Glomerular endothelial cell (primary cell): Measurements from ENCODE around the gene OTOGL. TPM values are rescaled to one million over a fixed set of nuclear protein-coding genes. Genes with fewer than 3 reads are reported as not detected.
"Not testable (repeated sequence)": the region's sequence is repeated elsewhere in the genome, so short reads cannot be mapped to it uniquely, and the experiment has no call there.

Source experiments
- DNase-seq: peaks from one replicate; pipeline ENCODE4 v3.0.0-alpha.2; 2011; ENCODE audit warnings: low read depth, low spot score; ENCODE audit errors: extremely low read depth
- total RNA-seq: library from RNA; depleted of rRNA; stranded (reverse); fragments of >200 nt; gene quantifications from 2 replicates; pipeline ENCODE4 v1.2.3, GENCODE V29; 2015

The OTOGL gene
- 0.06 and 0.10 TPM in 2 replicates for total RNA-seq

DNA sequence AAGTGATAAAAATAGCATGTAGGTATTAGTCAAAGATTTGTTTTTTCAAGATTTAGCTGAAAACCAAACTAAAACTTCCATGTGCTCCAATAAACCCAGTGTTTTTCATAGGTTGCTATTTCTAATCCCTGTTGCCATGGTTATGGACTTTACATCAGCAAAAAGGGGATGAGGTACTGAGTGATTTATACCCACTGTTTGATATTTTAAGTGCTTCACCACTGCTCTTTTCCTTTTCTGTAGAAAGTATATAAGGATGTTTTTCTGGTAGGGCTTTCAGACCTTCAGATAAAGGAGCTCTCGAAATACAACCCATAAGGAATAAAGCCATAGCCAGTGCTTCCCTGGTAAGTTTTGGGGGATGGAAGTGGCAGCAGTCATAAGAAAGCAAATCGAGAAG lies at the start of gene OTOGL:
Gene OTOGL, plus strand, starts transcription at position 279 of the 400 bp plus-strand sequence. CDS start 109,895 bp downstream, outside the sequence.
- no peak for DNase-seq

GRCh38 chr12:80050236-80050635 lies 49.1 kb upstream of the OTOGL start:
- DNase-seq, result no peak

DNA sequence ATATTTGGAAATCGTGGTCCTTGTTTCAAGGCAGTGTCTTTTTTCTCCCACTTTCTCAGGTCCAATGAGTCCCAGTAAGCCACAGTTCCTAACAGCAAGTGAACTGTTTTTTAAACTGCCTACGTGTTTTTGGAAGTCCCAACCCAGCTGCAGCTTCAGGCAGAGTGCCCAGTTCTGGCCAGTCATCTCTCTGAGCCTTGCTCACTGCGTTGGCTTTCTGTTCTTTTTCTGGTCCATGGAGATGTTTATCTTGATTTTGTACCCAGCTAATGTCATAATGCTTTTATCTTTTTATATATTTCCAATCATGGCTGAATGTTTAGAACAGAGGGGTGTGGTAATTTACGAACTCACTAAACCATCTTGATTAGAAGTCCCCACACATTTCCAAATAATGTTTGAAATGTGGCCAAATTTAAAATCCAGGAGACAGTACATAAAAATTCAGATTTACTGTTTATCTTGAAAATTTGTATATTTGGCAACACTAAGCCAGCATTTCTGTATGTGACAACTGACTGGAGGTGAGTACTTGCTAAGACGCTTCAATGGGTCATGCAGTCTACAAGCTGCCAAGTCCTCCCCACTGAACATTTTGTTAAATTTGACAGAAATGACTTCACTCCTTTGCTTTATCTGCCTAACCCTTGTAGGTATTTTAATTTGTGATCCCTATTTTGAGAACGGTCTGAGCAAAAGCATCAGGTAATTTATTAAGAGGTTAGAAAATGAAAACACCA lies 46.1 kb upstream of the OTOGL start:
- no peak for DNase-seq

GRCh38 chr12:80056232-80056631 lies 43.1 kb upstream of the OTOGL start:
- DNase-seq, result no peak

DNA sequence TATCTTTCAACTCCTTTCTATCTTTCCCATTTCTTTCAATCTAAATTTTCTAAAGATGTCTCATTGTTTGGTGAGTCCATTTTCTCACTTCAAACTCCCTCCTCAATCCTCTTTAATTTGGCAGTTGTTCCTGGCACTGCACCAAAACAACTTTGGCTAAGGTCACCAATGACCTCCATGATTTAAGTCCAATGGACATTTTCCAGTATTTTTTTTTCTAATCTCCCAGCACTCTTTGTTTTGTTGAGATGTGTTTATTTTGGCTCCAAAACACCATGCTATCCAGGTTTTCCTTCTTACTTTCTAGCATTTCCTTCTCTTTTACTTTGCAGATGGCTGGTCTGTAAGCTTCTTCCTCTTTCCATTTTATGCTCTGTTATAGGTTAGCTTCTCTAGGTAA lies 42.5 kb upstream of the OTOGL start:
- DNase-seq, result peak; percentile 69

GRCh38 chr12:80058586-80058985 lies 40.8 kb upstream of the OTOGL start:
- no peak for DNase-seq

DNA sequence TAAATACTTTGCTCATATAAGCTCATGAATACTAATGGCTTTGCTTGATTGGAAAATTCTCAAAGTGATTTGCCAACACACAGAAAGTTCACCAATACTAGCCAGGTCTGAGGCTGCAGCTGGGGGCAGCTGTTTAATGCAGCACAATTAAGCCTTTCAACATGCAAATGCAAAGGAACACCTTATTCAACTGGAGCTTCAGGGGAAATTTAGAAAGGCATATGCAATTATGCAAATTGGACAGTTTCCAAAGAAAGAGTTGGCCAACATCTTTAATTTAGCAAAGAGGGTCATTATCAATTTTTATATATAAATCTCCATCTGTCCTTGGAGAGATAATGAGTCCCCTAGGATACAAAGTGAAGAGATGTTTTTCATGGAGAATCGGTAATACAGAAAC lies 40.2 kb upstream of the OTOGL start:
- DNase-seq, result no peak

DNA sequence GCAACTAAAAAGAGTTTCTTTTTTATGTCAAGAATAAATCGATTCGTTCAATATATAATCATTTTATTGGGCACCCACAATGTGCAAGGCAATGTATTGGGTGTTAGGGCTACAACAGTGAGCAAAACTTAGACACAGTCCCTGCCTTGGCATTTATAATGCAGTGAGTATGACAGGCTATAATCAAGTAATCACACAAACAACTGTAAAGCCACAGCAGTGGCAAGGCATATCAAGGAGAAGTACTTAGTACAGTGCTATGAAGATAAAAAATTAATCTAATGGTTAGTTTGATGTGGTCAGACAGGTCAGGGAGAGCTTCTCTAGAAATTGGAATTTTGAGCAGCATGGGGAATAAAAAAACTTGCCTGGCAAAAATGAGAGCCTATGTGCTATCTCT lies 39.5 kb upstream of the OTOGL start:
- DNase-seq, result no peak

GRCh38 chr12:80064269-80064668 lies 35.1 kb upstream of the OTOGL start:
- DNase-seq, result no peak

DNA sequence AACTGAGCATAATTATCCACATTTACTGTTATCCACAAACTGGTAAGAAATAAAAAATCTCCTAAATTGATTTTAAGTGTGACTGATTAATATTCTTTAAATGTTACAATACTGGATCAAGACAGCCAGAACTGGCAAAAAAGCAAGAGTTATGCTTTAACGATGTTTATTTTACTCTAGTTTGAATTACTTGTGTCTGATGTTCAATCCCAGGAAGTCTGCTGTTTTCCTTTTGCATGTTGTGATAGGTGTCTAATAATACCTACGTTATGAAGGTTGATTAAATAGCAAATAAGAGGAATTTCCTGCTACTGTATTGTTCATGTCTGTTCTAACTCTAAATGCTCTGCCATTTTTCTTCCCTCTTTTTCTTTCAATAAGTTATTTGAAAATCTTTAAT lies 34.4 kb upstream of the OTOGL start:
- DNase-seq, result no peak

GRCh38 chr12:80068173-80068572 lies 31.2 kb upstream of the OTOGL start:
- no peak for DNase-seq

DNA sequence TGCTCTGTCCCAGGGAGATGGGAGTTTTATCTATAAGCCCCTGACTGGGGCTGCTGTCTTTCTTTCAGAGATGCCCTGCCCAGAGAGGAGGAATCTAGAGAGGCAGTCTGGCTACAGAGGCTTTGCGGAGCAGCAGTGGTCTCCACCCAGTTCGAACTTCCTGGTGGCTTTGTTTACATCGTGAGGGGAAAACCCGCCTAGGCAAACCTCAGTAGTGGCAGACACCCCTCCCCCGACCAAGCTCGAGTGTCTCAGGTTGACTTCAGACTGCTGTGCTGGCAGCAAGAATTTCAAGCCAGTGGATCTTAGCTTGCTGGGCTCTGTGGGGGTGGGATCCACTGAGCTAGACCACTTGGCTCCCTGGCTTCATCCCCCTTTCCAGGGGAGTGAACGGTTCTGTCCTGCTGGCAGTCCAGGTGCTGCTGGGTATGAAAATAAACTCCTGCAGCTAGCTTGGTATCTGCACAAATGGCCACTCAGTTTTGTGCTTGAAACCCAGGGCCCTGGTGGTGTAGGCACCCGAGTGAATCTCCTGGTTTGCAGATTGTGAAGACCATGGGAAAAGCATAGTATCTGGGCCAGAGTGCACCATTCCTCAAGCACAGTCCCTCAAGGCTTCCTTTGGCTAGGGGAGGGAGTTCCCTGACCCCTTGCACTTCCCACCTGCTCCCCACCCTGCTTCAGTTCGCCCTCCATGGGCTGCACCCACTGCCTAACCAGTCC lies 15.3 kb upstream of the OTOGL start:
- not testable (repeated sequence) for DNase-seq

DNA sequence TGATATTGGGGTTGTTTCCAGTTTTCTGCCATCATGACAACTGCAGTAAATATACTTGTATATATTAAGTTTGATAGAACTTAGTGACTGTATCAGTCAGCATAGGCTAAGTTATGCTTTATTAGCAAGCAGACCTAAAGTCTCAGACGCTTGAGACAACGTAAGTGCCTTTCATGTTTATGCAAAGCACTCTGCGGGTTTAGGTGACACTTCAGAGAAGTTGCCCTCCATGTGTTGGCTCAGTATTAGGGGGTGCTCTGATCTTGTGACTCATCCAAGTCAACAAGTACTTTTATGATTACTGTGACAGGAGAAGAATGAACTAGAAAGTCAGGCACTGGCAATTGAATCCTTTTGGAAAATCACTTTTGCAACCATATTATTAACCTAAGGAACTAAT lies 13.3 kb upstream of the OTOGL start:
- no peak for DNase-seq

DNA sequence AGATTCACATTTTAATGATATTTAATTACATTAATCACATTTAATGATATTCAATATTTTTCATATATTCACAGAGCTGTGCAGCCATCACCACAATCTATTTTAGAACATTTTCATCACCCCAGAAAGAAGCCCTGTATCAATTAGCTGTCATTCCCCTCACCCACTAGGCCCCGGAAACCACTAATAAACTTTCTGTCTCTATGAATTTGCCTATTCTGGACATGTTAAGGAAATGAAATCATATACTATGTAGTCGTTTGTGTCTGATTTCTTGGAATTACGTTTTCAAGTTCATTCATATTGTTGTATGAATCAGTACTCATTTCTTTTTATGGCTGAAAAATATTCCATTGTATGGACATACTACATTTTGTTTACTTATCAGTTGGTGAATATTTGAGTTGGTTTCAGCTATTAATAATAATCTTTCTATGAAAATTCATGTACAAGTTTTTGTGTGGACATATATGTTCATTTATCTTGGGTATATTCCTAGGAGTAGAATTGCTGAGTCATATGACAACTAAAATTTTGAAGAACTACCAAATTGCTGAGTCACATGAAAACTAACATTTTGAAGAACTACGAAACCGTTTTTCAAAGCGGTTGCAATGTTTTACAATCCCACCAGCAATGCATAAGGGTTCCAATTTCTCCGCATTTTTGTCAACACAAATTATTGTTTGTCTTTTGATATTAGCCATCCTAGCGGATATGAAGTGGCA lies 11.7 kb upstream of the OTOGL start:
- DNase-seq, result no peak

GRCh38 chr12:80100591-80100990 lies 1.3 kb downstream of the OTOGL start:
- DNase-seq, result peak; percentile 60

DNA sequence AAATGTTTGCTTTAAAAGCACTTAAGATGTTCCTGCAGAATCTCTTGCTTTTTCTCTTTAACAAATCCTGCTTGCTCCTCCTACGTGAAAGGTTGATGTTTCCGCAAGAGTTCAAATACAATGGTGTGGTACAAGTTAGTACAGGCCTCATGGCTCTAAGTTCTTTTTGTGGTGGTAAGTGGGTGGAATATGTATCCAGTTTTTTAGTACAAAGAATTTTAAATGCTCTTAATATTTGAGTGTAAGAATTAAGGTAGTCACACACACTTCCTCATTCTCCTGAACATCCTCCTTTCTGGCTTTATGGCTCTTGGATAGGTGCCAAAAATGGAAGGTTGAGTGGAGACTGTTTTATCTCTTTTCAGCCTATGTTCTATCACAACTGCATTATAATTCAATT lies 1.8 kb downstream of the OTOGL start:
- peak; percentile 33 for DNase-seq

- no peak for DNase-seq
These were observed 7.9 kb downstream of the OTOGL start for GRCh38 chr12:80107221-80107620.

DNA sequence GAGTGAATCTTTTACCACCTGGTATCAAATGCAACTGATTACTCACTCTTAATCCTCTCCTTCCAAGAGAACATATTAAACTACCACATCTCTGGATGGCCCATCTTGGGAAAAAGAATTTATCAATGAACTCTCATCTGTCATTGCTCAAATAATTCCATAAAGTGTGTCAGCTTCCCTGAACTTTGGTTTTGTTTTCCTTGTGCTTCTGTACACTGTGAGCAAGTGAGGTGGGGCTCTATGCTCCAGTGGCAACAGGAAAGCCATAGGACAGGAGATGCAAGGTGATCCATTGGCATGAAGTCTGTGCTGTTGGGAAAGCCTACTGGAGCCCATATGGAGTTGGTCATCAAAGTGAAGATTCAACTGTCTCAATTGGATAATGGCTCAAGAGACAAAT lies 17.4 kb downstream of the OTOGL start:
- no peak for DNase-seq

DNA sequence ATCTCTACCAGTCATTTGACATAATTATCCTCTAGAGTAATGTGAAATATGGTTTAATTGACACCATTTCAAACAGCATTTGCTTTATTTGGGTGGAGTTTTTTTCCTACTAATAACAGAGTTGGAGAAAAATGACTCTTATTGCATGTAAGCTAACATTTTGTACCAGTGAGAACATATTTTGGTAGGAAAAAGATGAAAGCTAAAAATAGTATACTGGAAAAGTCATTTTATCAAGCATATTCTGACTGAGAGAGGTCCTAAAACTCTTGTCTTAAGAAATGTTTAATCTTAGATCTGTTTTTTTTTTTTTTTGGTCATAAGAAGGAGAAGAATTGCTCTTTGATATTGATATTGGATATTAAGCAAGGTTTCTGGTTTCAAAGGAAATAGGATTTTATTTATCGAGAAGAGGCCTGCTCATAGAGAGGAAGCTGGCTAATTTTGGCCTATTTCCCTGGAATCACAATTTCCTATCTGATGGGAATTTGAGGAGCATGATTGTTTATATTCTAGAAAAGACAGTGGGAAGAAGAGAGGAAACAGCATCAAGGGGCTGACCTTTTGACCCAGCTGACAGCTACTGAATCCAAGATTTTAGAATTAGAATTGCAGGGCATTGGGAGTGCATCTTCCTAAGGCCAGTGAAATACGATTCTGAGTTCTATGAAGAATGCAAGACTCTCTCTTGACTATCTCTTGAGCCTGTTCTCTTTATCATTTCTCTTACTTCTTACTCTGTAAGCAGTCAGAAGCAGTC lies 19.4 kb downstream of the OTOGL start:
- DNase-seq, result no peak

DNA sequence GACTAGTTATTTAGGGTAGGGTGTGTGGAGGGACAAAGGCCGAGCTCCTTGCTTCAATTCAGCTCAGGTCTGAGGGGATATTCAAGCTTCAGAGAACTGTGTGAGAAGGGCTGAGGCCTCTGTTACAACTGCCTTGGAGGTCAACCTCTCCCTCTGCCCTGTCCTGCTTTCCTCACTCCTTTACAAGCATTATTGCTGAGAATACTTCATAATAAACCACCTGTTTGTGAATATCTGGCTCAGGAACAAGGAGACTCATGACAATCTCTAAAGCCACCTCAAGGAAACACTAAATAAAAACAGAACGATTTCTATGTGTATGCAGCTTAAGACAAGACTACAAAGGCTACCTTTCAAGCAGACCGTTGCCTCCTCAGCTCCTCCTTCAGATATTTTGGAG lies 21.7 kb downstream of the OTOGL start:
- DNase-seq, result no peak

DNA sequence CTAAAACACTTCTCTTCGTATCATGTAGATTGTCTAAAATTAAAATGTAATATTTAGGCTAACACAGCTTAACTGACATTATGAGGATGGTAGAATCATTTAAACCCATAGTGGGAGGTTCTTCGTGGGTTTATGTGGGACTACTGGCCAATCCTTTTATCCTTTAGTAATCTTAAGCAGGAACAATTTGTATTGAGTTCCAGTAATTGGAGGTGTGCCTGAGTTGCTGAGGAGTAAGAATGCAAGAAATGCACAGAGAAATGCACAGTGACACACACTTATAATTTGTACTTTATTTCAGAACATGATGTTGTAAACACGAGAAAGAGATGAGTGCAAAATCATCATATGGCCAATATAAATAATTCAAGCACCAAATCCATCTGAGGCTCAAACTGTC lies 22.3 kb downstream of the OTOGL start:
- DNase-seq, result no peak
